HG03103 (cell line): ENCODE data around the gene C1orf105.
"Not testable (repeated sequence)": the region's sequence is repeated elsewhere in the genome, so short reads cannot be mapped to it uniquely, and the experiment has no call there.

ENCODE experiments used
- ATAC-seq: cut with Tn5 transposase; IDR thresholded peaks from one replicate; pipeline ENCODE4 v1.9.1; 2021; ENCODE audit warnings: low read depth; ENCODE audit not compliant: unreplicated experiment

Gene C1orf105

DNA sequence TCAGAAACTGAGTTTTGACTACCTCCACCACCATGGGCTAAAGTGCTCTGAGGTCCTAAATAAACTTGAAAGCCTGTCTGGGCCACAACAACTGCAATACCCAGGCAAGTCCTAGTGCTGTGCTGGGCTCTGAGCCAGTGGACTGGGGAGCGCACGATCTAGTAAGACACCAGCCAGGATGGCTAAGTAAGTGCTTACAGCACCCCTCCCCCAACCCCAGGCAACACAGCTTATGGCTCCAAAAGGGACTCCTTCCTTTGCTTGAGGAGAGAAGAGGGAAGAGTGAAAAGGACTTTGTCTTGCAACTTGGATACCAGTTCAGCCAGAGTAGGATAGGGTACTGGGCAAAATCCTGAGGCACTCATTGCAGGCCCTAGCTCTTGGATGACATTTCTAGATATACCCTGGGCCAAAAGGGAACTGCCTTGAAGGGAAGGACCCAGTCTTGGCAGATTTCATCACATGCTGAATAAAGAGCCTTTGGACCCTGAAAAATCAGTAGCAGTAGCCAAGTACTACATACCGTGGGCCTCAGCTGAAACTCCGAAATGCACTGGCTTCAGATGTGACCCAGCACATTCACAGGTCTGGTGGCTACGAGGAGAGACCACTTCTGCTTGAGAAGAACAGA is 1.6 kb downstream of the C1orf105 start:
- no peak for ATAC-seq

DNA sequence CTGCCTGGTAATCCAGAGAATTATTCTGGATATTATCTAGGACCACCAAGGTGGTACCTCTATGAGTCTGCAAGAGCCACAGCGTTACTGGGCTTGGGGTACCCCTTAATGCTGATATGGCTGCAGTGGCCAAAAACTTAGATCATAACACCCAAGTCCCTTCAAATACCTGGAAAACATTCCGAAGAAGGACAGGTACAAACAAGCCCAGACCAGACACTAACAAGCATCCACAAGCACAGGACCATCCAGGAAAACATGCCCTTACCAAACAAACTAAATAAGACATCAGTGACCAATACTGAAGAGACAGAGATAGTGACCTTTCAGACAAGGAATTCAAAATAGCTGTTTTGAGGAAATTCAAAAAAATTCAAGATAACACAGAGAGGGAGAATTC is 2.9 kb downstream of the C1orf105 start:
- no peak for ATAC-seq

DNA sequence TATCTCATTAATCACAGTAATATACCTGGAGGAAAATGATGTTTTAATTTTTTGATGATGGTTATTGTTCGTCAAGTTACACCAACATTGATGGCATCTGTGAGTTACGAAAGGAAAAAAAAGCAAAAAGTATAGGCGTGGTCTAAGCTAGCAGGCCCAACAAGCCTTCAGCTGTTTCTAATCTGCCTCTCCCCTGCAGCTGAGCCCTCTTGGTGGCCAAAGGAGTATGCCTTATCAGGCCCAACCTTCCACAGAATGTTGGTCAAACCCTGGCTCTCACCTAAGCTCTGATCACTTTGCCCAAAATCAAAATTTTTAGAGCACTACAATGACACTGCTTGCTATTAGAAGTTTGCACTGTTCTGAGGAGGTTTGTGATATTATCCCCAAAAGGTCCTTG is 4.9 kb downstream of the C1orf105 start:
- ATAC-seq: no peak

DNA sequence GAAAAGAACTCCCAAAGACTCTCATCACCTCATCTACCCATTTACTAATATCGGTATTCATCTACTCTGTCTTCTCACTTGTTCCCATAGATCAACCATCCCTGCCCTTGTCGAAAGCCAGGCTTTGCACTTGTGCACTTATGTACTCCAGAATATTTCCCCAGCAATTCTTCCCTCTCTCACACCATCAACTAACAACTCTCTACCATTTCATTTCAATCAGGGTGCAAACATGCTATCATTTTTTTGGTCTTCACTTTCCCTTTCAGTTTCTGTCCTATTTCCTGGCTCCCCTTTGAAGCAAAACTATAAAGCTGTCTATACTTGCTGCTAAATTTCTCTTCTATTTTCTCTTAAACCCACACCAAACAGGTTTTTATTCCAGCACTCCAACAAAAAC is 6.7 kb downstream of the C1orf105 start:
- ATAC-seq: no peak

DNA sequence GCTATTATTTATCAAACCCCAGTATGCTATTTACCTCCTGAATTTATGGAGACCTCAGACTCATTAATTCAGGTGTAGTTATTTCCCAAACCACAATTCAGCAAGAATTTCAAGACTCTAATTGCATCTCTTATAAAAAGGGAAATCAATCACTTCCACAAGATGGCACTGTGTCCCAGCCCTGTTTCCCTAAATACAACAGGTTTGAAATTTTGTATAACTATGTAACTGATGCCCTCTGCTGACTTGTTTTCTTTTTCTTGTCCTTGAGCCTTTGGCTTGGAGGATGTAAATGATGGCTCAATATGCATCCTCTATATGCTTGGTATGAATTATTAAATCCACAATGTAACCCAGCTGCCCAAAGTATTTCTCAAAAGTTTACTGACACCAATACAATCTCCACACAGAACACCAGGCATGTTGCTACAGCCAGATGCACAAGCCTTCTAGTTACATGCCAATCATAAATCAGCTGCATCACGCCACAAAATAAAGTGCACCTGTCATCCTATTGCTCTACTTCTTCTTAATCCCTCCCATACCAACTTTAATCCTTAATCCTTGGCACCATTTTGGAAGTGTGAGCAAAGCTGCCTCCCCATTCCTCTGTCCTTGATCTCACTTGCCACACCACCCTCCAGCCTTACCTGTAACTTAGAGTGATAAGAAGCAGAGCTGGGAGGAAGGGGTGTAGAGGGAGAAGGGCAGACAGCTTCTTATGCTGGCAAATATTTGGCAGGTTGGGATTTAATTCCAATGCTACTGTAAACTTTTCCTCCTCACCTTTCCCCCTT is 9.0 kb downstream of the C1orf105 start:
- no peak for ATAC-seq

DNA sequence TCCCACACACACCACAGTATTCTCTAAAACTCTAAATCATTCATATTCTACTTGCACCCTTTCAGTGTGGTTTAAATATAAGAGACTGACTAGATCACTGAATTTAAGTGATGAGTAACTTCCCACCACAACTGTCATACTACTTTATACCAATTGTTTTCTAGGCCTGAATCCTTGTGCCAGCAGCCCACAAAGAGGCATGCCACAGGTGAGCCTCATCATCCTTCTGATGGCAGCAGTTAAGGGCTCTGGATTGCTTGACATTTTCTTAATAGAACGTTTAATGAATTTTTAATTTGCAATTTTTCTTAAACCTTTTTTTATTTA is 9.6 kb downstream of the C1orf105 start:
- no peak for ATAC-seq

DNA sequence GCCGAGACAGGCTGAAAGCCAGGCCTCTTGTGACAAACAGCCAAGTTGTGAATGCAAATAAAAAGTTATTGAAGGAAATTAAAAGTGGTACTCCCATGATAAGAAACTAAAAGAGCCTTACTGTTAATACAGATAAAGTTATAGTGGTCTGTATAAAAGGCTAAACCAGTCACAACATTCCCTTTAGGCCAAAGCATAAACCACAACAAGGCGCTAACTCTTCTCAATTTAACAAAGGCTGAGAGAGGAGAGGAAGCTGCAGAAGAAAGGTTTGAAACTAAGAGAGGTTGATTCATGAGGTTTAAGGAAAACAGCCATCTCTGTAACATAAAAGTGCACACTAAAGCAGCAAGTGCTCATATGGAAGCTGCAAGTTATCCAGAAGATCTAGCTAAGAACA is 10.7 kb downstream of the C1orf105 start:
- no peak for ATAC-seq

DNA sequence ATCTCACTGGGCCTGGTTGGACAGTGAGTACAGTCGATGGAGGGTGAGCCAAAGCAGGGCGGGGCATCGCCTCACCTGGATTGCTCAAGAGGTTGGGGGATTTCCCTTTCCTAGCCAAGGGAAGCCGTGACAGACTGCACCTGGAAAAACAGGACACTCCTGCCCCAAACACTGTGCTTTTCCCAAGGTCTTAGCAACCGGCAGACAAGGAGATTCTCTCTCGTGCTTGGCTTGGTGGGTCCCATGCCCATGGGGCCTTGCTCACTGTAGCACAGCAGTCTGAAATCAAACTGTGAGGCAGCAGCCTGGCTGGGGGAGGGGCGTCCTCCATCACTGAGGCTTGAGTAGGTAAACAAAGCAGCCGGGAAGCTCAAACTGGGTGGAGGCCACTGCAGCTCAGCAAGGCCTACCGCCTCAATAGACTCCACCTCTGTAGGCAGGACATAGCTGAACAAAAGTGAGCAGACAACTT is 11.3 kb downstream of the C1orf105 start:
- ATAC-seq: no peak

DNA sequence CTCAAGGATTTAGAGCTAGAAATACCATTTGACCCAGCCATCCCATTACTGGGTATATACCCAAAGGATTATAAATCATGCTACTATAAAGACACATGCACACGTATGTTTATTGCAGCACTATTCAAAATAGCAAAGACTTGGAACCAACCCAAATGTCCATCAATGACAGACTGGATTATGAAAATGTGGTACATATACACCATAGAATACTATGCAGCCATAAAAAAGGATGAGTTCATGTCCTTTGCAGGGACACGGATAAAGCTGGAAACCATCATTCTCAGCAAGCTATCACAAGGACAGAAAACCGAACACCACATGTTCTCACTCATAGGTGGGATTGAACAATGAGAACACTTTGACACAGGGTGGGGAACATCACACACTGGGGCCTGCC is 16.7 kb downstream of the C1orf105 start:
- not testable (repeated sequence) for ATAC-seq

DNA sequence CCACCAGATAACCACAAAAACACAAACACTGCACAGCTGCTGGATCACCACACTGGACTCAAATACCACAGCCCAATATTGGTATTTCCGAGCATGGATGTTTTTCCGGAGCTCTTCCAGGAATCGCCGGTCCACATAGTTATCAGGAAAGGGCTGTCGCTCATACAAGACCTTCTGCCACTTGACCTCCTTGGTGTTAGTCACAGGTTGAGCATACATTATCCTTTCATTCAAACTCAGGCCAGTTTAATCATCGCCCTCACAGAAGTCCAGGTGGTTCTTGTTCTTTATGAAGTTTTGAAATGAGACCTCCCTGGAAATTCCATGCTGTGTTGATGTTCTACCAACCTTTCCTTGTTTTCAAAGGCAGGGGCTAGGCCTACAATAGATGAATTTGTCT is 21.9 kb downstream of the C1orf105 start:
- ATAC-seq: no peak

DNA sequence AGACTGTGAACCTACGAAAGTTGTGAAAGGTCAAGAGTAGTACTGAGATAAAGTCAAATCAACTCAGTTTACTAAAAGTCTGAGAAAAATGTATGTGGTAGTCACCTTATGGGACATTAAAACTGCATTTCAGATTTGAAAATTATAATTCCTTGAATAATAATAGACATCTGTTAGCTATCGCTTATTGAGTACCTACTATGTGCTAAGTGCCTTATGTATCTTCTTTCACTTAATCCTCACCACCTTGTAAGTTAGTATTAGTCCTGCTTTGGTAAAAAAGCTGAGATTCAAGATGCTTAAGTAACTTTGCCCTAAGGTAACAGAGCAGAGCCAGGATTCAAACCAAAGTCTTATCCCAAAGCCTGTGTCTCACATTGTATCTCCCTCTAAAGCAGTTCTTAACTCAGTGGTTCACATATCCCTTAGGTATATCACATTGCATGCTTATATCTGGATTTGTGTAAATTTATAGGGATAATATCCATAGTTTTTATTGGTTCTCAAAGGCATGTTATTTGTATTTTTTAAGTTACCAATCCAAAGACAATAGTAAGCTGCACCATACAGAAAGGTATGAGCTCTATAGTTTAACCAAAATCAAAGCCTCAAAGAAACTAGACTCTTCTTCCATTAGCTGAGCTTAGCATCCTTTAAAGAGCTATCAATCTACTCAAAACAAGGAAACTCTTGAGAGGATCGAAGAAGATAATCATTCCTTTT is 22.5 kb downstream of the C1orf105 start:
- no peak for ATAC-seq

DNA sequence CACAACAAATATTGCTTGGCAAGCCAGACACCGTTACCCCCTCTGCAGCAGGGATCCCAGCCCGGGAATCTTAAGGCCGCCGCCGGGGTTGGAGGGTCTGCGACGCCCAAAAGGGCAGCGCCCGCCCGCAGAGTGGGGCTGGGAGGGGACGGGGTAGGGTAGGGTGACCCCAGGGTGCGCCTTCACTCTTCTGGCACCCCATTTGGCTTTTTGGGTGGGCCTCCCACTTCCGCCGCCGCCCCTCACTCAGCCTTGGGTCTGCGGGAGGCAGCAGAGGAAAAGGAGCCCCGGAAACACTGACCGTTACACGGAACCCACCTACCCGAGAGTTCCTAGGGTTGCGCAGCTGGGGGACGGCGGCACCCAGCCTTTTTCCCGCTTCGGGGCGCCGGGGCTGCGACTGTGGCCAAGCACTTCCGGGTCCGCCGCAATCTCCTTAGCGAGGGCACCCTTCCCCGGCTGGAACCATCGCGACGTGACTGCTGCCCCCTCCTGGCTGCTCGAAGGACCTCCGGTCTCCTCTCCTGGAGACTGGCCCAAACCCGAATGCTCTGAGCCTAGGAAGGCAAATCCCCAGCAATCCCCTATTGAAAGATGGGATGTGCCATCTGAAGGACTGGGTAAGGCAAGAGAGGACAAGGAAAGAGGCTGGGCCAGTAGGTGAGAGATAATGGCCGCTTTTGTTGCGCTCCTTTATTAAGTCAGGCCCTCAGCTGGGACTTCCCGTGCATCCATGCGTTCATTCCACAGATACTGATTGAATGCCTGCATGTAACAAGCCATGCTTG is 23.4 kb downstream of the C1orf105 start, which contains the start of gene PIGC:
Gene PIGC (minus strand): TSS at position 404 of the 788 bp plus-strand sequence. CDS start 1,447 bp downstream, outside the sequence.
- peak; percentile 97 for ATAC-seq

DNA sequence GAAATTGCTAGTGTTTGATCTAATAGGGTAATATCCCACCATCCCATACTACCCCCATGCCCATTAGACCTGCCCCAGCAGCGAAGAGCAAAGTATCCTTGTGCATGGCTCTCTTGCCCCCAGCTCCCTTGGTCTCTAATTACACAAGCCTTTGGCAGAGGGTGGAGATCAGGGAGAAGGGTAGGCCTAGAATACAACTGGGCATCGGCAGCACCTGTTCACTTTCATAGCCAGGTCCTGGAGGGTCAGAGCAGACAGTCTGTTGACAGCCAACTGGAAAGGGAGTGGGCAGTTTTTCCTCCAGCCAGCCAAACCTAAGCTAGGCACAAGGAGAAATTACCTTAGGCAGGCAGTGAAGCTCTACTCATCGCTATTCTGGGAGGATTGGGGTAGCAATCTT is 26.1 kb downstream of the C1orf105 start:
- ATAC-seq: no peak

DNA sequence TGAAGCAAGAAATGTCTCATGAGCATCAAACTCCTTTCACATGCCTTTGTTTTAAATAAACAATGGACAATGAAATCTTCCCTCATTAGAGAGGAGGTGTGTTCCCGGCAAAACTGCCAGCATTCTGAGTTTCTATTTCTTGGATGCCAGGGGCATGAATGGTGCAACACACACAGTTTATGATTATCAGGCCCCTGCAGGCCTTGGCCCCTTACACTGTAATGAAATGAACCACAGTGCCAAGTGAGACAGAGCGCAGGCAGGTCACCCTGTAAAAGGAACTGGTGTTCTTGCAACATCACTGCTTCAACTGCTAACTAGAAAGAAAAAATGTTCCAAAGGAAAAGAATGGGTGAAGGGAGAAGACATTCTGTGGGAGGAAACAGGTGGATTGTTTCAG is 27.2 kb downstream of the C1orf105 start:
- no peak for ATAC-seq

DNA sequence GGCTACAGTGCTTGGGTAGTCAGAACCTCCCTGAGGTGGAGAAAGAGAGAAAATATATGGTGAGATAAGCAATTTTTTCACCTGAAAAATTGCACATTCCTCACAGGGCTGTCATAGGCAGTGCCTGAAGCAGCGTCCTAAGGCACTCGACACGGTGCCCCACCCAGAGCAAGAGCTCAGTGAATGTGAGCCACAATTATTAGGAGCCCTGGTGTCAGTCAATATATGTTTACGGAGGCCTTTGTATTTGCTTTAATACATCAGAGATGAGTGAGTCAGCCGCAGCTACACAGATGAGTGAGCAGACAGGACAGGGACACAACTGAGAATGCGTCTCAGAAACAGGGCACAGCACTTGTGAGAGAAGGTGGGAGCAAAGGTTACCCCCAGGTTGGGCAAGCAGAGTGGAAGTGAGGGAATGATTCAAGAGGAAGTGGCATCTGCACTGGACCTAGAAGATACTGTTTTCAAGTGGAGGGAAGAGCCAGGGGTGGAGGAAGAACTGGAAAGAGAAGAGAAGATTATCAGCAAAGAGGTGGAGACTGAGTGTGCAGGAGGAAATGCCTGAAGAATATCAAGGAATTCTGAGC is 28.6 kb downstream of the C1orf105 start:
- no peak for ATAC-seq

DNA sequence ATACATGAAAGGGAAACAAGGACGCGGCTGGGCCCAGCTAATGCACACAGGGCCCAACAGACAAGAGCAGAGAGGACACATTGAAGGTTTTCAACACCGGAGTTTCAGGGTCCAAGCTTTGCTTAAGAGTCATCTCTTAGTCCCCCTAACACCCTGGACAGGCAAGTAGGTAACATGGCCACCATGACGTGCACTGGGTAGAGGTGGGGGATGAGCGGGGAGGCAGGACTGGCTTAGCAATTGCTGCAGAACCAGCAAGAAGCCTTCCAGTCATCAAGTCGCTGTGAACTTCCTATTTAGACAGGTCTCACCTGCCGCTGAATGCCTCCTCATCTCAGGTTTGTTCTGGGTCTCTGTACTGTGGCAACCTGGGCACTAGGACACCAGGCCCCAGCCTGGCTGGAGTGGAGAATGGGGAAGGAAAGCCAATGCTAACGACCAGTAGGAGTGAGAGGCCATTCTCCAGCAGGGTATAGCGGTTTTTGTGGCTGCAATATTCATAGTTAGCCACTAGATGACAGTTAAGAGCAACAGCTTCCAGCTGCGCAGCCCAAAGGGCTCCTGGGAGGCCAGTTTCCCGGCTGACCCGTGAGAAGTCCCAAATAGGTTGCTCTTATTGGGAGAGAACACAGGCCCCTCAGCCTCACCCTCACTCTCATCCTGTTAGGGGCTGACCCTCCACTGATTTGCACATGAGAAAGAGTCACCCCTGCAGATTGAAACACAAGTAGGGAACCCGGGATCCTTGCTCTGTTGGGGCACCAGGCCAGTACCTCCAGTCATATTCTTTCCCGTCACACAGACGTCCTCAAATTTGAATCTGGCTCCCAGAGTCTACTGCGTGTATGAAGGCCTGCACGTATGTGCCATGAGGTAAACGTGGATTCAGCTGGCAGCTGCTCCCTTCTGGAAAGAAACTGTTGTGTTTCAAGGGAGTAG is 29.4 kb downstream of the C1orf105 start:
- ATAC-seq: peak; percentile 81

DNA sequence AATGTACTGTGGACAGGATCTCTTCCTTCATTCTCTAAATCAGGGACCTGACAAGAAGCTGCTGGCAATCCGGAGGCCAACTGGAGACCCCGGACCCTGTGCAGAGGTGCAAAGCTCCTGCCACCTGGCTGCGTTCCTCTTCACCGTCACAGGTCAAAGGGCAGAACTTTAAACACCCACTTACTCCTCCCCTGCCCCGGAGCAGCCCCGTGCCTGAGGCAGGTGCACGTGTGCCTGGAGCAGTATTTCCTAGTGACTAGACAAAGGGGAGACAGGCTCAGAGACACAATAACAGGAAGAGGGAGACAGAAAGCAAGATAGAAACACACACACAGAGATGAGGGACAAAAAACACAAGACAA is 30.0 kb downstream of the C1orf105 start:
- no peak for ATAC-seq

DNA sequence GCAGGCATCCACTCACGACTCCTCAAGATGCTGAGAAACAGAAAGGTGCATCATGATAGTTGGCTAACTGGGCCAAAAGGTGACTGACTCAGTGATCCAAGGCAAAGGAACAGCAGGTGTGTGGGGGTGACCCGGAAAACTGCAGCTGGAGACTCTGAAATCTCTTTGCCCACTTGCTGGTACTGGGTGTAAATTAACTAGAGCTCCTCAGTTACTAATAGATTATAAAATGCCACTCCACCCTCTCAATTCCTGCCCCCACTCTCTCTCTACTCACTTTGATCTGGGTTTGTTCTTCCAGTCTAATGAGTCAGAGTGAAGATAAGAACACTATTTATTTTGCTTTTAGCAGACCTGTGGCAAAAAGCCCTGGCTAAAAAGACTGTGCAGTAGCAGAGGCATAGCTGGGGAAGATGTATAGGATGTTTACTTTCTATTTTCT is 30.5 kb downstream of the C1orf105 start:
- ATAC-seq: no peak

DNA sequence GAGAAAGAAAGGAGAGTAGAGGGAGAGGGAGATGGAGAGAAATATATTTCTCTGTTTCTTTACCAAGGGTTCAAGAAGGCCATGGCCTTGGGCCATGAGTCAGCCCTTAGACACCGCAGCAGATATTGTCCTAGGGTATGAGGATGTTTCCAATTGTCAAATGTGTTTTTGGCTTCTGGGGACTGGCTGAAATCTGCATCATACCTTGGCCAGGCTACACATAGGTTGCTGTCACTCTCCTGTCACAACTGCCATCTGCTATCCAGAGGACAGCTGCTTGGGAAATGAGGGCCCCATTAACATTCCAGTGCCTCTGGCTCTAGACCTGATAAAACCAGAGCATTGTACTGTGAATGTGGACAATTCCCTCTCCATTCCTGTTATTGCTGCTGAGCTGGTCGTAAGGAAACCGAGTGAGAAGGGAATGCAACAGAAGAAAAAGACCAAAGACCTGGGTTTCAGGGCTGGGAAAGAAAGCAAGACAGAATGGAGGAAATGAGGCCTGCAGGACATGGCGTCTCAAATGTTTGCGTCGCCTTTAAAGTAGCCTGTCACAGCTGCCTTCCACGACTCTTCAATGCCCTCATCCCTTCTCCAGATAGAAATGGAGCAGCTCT is 32.2 kb downstream of the C1orf105 start:
- ATAC-seq: no peak
